ENCODE data around the gene PLCL2. TPM values are rescaled to one million over a fixed set of nuclear protein-coding genes. Genes with fewer than 3 reads are reported as not detected.

PLCL2 gene
- total RNA-seq, 2 donors from 2014 or later, result 5.3 to 14.5 TPM

DNA sequence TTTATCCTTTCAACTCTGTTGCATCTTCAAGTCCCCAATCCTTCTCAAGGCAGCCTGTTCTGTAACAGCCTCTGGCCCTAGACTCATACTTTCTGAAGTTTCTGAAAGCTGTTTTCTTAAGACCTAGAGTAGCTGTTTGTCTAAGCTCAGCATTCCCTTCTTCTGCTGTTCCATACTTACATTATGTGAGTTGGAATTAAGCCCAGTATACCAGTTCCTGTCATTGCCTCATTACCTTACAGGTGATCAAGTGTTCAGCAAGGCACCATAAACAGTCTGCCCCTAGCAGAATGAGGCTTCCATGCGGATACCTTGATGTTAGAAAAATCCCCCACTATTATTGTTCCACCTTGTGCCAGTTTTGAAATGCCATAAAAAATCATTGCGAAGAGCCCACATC lies 180.6 kb downstream of the PLCL2 start:
- TF ChIP-seq POLR2A (IDR thresholded peaks at IDR 0.05) (no peak), POLR2AphosphoS5 (IDR thresholded peaks at IDR 0.05) (no peak)
- TF ChIP-seq, protein P1, sequence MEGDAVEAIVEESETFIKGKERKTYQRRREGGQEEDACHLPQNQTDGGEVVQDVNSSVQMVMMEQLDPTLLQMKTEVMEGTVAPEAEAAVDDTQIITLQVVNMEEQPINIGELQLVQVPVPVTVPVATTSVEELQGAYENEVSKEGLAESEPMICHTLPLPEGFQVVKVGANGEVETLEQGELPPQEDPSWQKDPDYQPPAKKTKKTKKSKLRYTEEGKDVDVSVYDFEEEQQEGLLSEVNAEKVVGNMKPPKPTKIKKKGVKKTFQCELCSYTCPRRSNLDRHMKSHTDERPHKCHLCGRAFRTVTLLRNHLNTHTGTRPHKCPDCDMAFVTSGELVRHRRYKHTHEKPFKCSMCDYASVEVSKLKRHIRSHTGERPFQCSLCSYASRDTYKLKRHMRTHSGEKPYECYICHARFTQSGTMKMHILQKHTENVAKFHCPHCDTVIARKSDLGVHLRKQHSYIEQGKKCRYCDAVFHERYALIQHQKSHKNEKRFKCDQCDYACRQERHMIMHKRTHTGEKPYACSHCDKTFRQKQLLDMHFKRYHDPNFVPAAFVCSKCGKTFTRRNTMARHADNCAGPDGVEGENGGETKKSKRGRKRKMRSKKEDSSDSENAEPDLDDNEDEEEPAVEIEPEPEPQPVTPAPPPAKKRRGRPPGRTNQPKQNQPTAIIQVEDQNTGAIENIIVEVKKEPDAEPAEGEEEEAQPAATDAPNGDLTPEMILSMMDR (IDR thresholded peaks at IDR 0.05), result no peak
- 89% methylated on average over 2 of the region's 2 CpGs for WGBS
- Histone ChIP-seq H3K4me3 (no peak overlapping the region), H3K4me1 (replicated peaks) (no peaks in the 10 kb centered on the region), H3K9me3 (no peaks in the 10 kb centered on the region), H3K27ac (no peak overlapping the region), H3K27me3 (replicated peaks; ENCODE audit: insufficient read depth) (no peaks in the 10 kb centered on the region), H3K36me3 (no peaks in the 10 kb centered on the region)
- no peak for DNase-seq (ENCODE audit: low spot score)
- intact Hi-C loops (cut with DNase I), result no loop called here

DNA sequence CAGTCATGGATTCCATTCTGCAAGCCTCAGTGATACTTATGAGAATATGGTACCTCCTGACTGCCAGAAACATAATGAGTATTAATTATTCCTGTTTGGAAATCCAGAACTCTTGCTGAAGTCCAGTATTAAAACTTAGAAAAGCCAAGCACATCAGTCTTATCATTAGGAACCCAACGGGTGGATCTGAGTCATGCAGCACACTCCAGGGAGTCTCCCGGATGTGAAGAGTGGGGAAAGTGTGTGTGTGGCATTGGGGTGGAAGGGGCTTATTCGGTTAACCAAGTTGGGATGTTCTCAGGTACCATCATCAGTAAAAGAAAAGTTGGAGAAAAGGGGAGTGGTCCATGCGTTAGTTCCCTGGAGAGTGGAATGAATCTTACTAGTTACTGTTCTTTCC lies 181.1 kb downstream of the PLCL2 start:
- TF ChIP-seq, protein P1 (IDR thresholded peaks at IDR 0.05), result no peak
- TF ChIP-seq POLR2AphosphoS5 (IDR thresholded peaks at IDR 0.05) (no peak), POLR2A (IDR thresholded peaks at IDR 0.05) (no peak)
- Histone ChIP-seq H3K9me3 (no peaks in the 10 kb centered on the region), H3K4me3 (no peak overlapping the region), H3K4me1 (replicated peaks) (no peaks in the 10 kb centered on the region), H3K36me3 (no peaks in the 10 kb centered on the region), H3K27me3 (replicated peaks; ENCODE audit: insufficient read depth) (no peaks in the 10 kb centered on the region), H3K27ac (no peak overlapping the region)
- no peak for DNase-seq (ENCODE audit: low spot score)
- WGBS, result 94% methylated on average over 4 of the region's 4 CpGs
- intact Hi-C loops (cut with DNase I), result no loop called here

DNA sequence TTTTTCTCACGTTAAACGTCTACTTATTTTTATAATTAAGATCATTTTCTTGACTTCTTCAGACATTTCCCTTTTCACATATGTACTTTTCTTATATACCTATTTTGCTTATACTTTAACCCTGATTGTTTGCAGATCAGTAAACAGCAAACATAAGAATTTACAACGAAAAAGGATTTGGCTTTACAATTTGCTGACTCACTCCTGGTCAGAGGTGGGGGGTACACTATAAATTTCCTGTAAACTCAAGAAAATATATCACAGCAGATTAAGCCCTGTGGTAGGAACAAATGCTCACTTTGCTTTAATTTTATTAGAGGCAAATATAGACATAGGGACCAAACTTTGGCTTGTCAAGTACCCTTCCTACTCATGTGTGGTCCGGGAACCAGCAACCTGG lies 185.0 kb downstream of the PLCL2 start:
- TF ChIP-seq, protein P1 (IDR thresholded peaks at IDR 0.05), result no peak
- TF ChIP-seq POLR2AphosphoS5 (IDR thresholded peaks at IDR 0.05) (no peak), POLR2A (IDR thresholded peaks at IDR 0.05) (no peak)
- H3K4me1 ChIP-seq (replicated peaks), result no peaks in the 10 kb centered on the region
- 85% methylated on average over 4 of the region's 4 CpGs for WGBS
- intact Hi-C loops (cut with DNase I), result no loop called here
- H3K4me3 ChIP-seq, result no peak overlapping the region
- H3K36me3 ChIP-seq, result no peaks in the 10 kb centered on the region
- H3K27me3 ChIP-seq (replicated peaks; ENCODE audit: insufficient read depth), result no peaks in the 10 kb centered on the region
- H3K9me3 ChIP-seq, result no peaks in the 10 kb centered on the region
- H3K27ac ChIP-seq, result no peak overlapping the region
- DNase-seq (ENCODE audit: low spot score), result no peak

- 17% methylated on average over 5 of the region's 5 CpGs for WGBS
- H3K27me3 ChIP-seq (replicated peaks; ENCODE audit: insufficient read depth), result no peaks in the 10 kb centered on the region
- H3K27ac ChIP-seq, result no peak overlapping the region
- intact Hi-C loops (cut with DNase I), result no loop called here
- no peaks in the 10 kb centered on the region for H3K36me3 ChIP-seq
- no peak overlapping the region for H3K4me3 ChIP-seq
- TF ChIP-seq, protein P1 (IDR thresholded peaks at IDR 0.05), result no peak
- no peak for TF ChIP-seq POLR2A (IDR thresholded peaks at IDR 0.05)
- TF ChIP-seq POLR2AphosphoS5 (IDR thresholded peaks at IDR 0.05), result no peak
- no peaks in the 10 kb centered on the region for H3K9me3 ChIP-seq
- DNase-seq (ENCODE audit: low spot score), result peak; percentile 25
- no peaks in the 10 kb centered on the region for H3K4me1 ChIP-seq (replicated peaks)
Measured at GRCh38 chr3:17070161-17070959, 185.6 kb downstream of the PLCL2 start.

GRCh38 chr3:17074559-17074958 lies 189.8 kb downstream of the PLCL2 start:
- H3K27me3 ChIP-seq (replicated peaks; ENCODE audit: insufficient read depth), result no peaks in the 10 kb centered on the region
- no peaks in the 10 kb centered on the region for H3K9me3 ChIP-seq
- no peaks in the 10 kb centered on the region for H3K36me3 ChIP-seq
- no peak for TF ChIP-seq POLR2AphosphoS5 (IDR thresholded peaks at IDR 0.05)
- TF ChIP-seq, protein P1 (IDR thresholded peaks at IDR 0.05), result no peak
- no peak for TF ChIP-seq POLR2A (IDR thresholded peaks at IDR 0.05)
- DNase-seq (ENCODE audit: low spot score), result no peak
- no peak overlapping the region for H3K27ac ChIP-seq
- H3K4me3 ChIP-seq, result no peak overlapping the region
- no peaks in the 10 kb centered on the region for H3K4me1 ChIP-seq (replicated peaks)
- 89% methylated on average over 1 of the region's 1 CpG for WGBS
- intact Hi-C loops (cut with DNase I), result no loop called here

Measured in prostate gland (tissue), 2 donors.